ENCODE data around the gene TBL2. TPM values are rescaled to one million over a fixed set of nuclear protein-coding genes. Genes with fewer than 3 reads are reported as not detected.

TBL2 gene
- total and polyA plus RNA-seq, 10 of the 15 experiments (the other 5 are each of a cell fraction or from before 2014, with no cell fraction given) = 1.1 to 49.7 (median 26.7) TPM

- TF ChIP-seq IRF4 (IDR thresholded peaks at IDR 0.05; ENCODE audit: low read depth, low read length) = no peak
- no peak for TF ChIP-seq CHD1 (IDR thresholded peaks at IDR 0.05; ENCODE audit: low read depth, low read length)
- peak; percentile 20 for TF ChIP-seq E4F1 (IDR thresholded peaks at IDR 0.05; ENCODE audit: borderline replicate concordance, partially characterized antibody)
- no peak for TF ChIP-seq PAX8 (IDR thresholded peaks at IDR 0.05)
- TF ChIP-seq ZNF24 (IDR thresholded peaks at IDR 0.05) = no peak
- TF ChIP-seq RELA (IDR thresholded peaks at IDR 0.05; ENCODE audit: borderline replicate concordance, partially characterized antibody) = peak; percentile 38
- TF ChIP-seq WRNIP1 (IDR thresholded peaks at IDR 0.05; ENCODE audit: borderline replicate concordance, low read depth, low read length) = no peak
- TF ChIP-seq KLF5 (IDR thresholded peaks at IDR 0.05; ENCODE audit: partially characterized antibody) = no peak
- no peak for TF ChIP-seq IRF3 (IDR thresholded peaks at IDR 0.05)
- TF ChIP-seq POLR2AphosphoS2 (IDR thresholded peaks at IDR 0.05; ENCODE audit: low read depth, low read length) = peak; percentile 57; the same call in 1 of the 2 replicates
- TF ChIP-seq MTA3 (IDR thresholded peaks at IDR 0.05; ENCODE audit: borderline replicate concordance, low read length) = no peak
- 0 out of 2 replicates have a peak, but pooled peaks have one; percentile 12 for TF ChIP-seq TCF12 (IDR thresholded peaks at IDR 0.05; ENCODE audit: low read depth, low read length)
- no peak for TF ChIP-seq GABPA (IDR thresholded peaks at IDR 0.05; ENCODE audit: low read depth)
- peak; percentile 82 for TF ChIP-seq ZBTB33 (IDR thresholded peaks at IDR 0.05)
- TF ChIP-seq SRF (IDR thresholded peaks at IDR 0.05; ENCODE audit: low read depth in 2 of 2, low read length in 2 of 2) = 0 out of 4 replicates have a peak, but pooled peaks of 1 of the 2 experiments have one; percentile 36
- TF ChIP-seq E2F4 (IDR thresholded peaks at IDR 0.05; ENCODE audit: low read depth, low read length) = no peak
- no peak for TF ChIP-seq ZBTB4 (CRISPR knock-in tag; IDR thresholded peaks at IDR 0.05)
- TF ChIP-seq MTA2 (IDR thresholded peaks at IDR 0.05; ENCODE audit: low read depth) = no peak
Observed at GRCh38 chr7:73557397-73558257, 20.8 kb downstream of the TBL2 start, which contains the start of gene BCL7B (continued).

Data from GM12878 (cell line).